GM21737 (cell line): ENCODE data around the gene TTC9B.
"Not testable (repeated sequence)": the region's sequence is repeated elsewhere in the genome, so short reads cannot be mapped to it uniquely, and the experiment has no call there.

ENCODE experiments used
- ATAC-seq: cut with Tn5 transposase; IDR thresholded peaks from one replicate; pipeline ENCODE4 v1.9.1; 2021; ENCODE audit warnings: mild to moderate bottlenecking, moderate library complexity; ENCODE audit not compliant: unreplicated experiment

The TTC9B gene

DNA sequence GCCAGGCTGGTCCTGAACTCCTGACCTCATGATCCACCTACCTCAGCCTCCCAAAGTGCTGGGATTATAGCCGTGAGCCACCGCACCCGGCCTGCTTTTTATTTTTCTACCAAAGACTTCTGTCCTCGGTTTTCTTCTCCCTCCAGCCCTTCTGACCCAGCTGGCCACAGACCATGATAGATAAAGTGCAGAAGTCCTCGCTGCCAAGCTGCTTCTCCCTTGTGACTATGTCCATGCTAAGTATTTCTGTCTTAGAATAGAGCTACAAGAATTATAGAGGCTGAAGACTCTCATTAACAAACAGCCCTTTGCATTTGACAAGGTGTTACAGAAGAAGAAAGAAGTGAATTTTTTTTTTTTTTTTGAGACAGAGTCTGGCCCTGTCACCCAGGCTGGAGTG is 42.4 kb downstream of the TTC9B start:
- no peak for ATAC-seq

DNA sequence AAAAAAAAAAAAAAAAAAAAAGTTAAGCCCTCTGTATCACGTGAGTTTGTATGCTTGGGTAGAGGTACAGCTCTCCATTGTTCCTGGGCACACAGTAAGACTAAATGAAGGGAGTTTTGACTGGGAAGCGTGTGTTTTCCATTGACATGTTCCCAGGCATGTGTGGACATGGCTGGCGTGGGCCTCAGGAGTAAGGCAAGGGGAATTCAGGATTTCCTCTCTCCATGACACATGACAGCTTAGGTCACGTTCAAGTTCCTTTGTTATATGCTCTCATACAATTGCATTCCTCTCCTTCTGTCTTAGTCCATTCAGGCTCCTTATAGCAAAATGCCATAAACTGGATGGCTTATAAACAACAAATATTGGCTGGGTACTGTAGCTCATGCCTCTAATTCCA is 44.1 kb downstream of the TTC9B start:
- no peak for ATAC-seq

DNA sequence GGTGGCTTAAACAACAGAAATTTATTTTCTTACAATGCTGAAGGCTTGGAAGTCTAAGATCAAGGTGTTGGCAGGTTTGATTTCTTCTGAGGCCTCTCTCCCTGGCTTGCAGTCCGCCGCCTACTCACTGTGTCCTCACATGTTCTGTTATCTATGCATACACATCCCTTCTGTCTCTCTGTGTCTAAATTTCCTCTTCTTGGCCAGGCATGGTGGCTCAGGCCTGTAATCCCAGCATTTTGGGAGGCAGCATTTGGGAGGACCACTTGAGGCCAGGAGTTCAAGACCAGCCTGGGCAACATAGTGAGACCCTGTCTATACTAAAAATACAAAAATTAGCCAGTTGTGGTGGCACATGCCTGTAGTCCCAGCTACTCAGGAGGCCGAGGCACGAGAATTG is 46.9 kb downstream of the TTC9B start:
- not testable (repeated sequence) for ATAC-seq

DNA sequence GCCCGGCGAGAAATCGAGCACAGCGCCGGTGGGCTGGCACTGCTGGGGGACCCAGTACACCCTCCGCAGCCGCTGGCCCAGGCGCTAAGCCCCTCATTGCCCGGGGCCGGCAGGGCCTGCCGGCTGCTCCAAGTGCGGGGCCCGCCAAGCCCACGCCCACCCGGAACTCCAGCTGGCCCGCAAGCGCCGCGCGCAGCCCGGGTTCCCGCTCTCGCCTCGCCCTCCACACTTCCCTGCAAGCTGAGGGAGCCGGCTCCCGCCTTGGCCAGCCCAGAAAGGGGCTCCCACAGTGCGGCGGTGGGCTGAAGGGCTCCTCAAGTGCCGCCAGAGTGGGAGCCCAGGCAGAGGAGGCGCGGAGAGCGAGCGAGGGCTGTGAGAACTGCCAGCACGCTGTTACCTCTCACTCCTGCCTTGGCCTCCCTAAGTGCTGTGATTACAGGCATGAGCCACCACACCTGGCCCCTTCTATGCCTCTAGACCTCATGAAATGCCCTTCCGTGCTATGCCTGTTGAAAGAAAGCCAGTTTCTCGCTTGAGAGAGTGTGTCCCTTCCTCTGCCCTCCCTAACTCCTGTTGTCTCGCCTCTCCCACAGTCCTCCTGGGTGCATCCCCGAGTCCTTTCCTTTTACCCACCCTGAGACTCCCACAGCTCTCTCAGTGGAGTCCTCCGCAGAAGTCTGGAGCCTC is 47.7 kb downstream of the TTC9B start:
- ATAC-seq = not testable (repeated sequence)

DNA sequence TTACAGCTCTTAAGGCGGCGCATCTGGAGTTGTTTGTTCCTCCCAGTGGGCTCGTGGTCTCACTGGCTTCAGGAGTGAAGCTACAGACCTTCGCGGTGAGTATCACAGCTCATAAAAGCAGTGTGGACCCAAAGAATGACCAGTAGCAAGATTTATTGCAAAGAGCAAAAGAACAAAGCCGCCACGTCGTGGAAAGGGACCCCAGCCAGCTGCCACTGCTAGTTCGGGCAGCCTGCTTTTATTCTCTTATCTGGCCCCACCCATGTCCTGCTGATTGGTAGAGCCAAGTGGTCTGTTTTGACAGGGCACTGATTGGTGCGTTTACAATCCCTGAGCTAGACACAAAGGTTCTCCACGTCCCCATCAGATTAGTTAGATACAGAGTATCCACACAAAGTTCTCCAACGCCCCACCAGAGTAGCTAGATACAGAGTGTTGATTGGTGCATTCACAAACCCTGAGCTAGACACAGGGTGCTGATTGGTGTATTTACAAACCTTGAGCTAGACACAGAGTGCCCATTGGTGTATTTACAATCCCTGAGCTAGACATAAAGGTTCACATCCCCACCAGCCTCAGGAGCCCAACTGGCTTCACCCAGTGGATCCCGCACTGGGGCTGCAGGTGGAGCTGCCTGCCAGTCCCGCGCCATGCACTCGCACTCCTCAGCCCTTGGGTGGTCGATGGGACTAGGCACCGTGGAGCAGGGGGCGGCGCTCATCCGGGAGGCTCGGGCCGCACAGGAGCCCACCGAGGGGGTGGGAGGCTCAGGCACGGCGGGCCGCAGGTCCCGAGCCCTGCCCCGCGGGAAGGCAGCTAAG is 48.5 kb downstream of the TTC9B start:
- ATAC-seq = not testable (repeated sequence)
